GM19035 (cell line): ENCODE data around the gene PTPN1.
"Not testable (repeated sequence)": the region's sequence is repeated elsewhere in the genome, so short reads cannot be mapped to it uniquely, and the experiment has no call there.

Source experiments
- ATAC-seq: cut with Tn5 transposase; IDR thresholded peaks from one replicate; pipeline ENCODE4 v1.9.1; 2021; ENCODE audit not compliant: unreplicated experiment

Gene PTPN1

GRCh38 chr20:50587291-50587961 is 77.2 kb downstream of the PTPN1 start:
- ATAC-seq = no peak

DNA sequence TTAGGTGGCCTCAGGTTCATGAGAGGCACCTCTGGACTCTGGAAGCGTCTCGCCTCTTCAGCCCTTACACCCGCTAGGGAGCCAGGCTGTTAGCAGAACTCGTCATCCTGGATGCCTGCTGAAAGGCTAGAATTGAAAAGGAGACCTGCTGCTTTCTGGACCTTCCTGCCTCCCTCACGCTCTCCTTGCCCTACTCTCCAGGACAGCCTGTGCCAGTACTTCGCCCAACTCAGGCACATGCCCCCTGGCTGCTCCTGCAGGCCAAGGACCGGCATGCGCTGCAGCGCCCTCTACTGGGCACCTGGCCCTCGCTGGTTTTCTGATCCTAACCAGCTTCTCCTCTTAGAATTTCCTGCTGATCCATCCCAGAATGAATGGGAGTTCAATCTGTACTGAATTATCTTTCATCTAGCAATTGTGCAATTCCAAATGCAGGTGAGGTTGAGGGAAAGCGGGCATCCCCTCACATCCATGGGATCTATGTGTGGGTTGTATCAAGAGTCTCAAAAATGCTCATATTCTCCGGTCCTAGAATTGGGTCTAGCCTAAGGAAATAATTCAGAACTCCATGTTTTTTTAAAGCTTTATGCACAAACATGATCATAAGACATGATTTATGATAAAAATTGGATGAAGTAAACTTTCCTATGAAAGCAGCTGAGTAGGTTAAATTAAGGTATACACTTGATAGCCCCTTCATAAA is 78.0 kb downstream of the PTPN1 start:
- no peak for ATAC-seq

DNA sequence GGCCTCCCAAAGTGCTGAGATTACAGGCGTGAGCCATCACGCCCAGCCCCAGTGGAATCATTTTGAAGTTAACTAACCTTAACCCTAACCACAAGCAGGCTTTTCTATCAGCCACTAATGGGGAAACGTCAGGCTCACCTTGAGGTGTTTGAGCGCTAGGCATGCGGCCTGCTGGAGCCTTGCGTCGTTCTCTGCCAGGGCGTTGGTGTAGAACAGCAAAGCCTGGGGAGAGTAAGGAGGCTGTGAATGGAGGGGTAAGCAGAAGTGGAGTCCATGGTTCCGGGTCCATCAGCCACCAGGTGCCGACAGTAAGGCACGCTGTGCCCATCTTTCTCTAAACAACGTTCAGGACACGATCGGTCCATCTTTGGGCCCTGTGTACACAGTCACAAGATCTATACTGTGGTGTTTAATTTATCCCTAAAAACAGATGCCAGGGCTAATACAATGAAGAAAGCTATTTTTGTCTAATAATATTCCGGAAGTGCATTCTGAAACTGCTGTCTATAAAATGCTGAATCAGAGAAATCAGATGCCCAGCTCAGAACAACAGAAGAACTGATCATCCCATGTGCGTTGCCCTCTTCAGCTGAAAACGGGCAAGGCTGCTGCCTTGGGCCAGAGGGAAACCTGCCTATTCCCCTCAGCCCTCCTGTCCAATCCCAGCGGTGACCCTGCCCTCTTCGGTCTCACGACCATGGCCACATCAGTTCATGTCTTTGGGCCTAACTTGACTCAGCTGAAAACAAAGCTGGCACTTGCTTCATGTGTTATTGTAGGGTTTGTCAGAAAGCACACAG is 79.6 kb downstream of the PTPN1 start:
- no peak for ATAC-seq

- no peak for ATAC-seq
Measured at GRCh38 chr20:50590348-50590664, 80.1 kb downstream of the PTPN1 start.

DNA sequence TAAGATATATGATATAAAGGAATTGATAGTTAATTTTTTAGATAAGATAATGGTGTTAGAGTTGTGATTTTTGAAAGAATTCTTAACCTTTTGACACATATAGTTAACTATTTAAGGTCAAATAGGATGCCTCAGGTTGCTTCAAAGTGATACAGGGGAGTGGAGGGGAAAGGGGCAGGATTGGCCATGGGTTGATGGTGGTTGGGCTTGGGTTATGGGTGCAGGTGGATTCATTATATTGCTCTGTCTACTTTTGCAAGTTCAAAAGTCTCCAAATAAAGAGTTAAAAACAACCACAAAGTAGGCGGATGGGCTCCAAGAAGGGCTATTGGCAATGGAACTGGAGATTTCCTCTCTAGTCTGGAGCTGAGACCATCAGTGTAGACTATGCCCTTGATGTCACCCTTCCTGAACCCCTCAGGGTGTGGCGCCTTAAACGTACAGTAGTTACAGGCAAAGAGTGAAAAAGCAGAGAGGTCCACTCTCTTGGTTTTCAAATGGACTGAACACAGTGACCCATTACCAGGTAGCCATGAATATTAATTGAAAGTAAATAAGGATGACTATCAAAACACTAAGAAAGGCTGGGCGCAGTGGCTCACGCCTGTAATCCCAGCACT is 81.2 kb downstream of the PTPN1 start:
- no peak for ATAC-seq

- ATAC-seq = no peak
Measured at GRCh38 chr20:50592282-50593004, 82.3 kb downstream of the PTPN1 start.

- ATAC-seq = no peak
Measured at GRCh38 chr20:50593005-50593335, 82.8 kb downstream of the PTPN1 start.

DNA sequence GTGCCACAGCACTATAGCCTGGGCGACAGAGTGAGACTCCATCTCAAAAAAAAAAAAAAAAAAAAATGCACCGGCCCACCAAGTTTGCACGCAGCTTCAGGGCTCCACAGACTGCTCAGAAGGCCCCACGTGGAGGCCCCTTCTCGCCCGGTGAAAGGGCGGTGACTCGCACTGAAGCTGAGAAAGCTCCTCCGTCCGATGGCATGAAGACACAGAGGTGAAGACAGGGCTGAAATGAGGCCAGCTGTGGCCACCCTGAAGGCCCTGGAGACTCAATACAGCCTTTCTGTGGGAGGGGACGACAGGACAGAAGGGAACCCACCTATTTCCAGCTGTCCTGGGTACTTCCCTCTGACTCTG is 84.0 kb downstream of the PTPN1 start:
- no peak for ATAC-seq

DNA sequence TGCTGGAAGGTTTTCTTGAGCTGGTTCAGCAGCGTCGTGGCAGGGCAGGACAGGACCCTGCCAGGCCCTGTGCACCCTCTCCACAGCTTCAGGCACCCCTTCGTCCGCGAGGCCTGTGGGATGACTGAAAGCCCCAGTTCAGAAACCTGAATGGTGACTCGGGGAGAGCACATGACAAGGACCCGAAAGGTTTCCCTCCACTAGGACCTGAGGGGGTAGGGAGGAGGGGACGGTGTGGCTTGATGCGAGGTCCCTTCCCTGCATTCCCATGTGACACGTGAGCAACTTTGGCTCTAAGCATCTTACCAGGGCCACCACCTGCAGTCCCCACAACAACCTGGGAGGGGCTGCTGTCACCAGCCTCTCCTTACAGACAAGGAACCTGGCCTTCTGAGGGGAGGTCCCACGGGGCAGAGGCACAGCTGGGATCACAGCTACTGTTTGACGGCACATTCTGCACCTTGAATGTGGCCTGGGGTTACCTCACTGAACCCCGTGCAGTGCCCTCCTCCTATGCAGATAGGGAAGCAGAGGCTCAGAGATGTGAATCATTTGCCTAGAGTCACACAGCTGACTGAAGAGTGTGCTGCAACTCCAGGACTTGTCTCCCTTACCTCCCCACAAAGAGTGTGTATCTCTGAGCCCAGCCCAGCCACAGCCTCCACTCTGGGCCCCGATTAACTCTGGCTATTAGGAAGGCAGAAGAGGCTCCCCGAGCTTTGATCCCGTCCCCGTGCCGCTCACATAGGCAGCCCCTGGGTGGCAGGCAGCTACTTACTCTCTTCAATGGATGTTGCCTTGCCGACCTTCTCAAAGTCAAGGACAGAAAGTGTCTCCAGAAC is 84.6 kb downstream of the PTPN1 start:
- no peak for ATAC-seq

DNA sequence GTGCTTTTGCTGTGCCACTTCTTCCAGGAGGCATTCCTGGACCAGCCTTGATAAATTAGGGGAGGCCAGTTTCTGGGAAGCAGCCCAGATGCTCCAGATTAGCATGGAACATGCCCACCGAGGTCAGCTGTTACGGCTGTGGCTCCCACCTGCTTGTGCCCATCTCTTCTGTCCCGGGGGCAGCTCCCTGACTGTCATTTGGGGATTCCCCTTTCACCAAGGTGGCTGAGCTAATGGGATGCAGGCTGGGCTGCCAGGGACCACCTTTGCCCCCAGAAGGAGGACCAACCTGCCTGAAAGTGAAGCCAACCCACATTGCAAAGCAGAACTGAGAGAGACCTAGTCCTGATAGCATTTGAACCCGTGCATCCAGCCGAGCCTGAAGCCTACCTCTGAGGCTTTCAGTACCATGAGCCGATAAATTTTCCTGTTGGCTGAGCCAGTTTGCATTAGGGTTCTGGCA is 85.3 kb downstream of the PTPN1 start:
- no peak for ATAC-seq

DNA sequence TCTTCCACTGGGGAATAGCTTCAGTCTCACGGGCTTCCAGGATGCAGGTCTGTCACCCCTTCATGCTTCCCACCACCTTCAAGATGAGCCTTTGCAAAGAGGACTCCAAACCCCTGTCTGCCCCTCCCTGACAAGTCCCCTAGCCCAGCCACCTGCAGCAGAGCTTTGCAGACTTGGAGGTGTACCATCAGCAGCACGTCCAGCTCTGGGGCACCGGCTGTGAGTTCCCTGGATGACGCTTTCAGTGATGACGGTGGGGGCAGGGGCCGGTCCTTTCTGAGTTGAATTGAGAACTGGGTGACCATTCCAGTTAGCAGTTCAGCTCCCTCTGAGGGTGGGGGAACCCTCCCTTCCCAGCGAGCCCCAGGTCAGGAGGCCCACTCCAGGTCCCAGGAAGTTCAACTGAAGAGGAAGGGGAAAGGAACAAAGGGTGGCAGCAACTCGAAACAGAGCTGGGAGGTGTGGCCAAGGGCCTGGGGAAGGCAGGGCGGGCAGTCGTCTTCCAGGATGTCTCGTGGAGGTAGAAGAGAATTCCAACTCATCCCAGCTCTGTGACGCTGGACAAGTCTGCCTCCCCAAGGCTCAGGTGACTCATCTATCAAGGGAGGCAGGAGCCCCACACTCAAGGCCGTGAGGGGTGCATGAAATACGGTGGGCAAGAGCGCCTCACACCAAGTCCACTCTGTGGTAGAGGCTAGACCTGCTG is 86.0 kb downstream of the PTPN1 start:
- no peak for ATAC-seq

DNA sequence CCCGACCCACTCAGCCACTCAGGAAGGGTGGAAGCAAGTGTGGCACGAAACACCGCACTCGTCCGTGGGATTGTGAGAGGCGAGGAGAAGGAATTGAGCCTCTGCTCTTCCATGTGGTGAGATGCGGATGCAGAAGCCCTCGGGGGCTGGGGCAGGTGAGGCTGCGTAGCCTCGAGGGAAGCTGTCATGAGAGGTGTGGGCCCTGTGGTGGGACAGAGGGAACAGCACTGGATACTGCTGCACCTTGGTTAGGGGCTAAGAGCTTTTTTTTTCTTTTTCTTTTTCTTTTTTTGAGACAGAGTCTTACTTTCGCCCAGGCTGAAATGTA is 86.5 kb downstream of the PTPN1 start:
- ATAC-seq = no peak

DNA sequence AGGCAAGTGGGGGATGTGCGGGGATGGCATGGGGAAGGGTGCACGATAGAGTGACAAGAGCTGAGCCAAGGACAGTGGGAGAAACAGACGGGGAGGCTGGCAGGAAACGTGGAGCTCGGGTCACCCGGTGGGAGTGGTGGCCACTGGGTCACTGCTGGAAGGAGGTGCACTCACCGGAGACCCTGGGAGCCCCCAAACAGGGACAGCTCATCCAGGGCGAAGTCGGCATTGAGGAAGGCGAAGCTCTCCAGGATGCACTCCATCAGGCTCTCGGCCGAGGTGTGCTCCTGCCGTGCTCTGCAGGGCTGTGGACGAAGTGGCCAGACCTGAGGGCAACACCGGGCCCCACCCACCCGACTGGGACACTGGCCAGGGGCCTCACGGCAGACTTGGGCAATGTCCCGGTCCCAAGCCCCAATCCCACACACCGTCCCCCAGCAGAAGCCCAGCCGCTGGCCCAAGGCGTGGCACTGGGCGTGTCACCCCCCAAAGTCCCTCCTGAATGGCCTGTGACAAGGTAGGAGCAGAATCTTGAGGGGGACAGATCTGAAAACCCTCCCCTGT is 87.3 kb downstream of the PTPN1 start:
- no peak for ATAC-seq

DNA sequence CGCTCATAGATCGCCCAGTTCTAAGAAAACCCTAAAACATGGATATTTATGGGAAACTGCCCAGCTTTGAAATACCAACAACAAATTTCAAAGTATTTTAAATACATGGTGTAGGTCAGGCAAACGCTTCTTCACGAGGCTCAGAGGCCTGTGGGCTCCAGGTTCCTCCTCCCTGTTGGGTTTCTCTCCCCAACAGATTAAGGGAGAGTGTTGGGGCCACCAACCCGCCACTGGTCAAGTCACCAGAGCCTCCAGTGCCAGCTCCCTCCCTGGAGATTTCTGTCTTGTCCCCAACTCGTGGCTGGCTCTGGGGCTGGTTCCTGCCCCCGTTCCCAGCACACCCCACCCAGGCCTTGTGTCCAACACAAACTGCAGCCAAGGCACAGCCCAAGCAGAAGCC is 87.9 kb downstream of the PTPN1 start:
- no peak for ATAC-seq

DNA sequence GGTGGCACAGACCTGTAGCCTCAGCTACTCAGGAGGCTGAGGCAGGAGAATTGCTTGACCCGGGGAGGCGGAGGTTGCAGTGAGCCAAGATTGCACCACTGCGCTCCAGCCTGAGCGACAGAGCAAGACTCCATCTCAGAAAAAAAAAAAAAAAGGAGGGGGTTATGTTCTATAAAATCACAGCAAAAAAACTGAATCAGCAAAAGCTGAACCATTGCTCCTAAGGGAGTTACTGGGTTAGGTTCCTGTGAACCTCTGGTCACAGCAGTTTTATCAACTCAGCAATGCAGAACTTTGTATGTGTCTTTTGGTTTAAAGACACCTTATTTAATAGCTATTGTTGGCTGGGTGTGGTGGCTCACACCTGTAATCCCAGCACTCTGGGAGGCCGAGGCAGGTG is 88.6 kb downstream of the PTPN1 start:
- not testable (repeated sequence) for ATAC-seq

- no peak for ATAC-seq
Measured at GRCh38 chr20:50600281-50600895, 90.2 kb downstream of the PTPN1 start.

- no peak for ATAC-seq
Measured at GRCh38 chr20:50601511-50602431, 91.6 kb downstream of the PTPN1 start.
